Right renal cortex interstitium (tissue), 3 donors: ENCODE results near the gene SNX14. TPM values are rescaled to one million over a fixed set of nuclear protein-coding genes. Genes with fewer than 3 reads are reported as not detected.
"Not testable (repeated sequence)": the region's sequence is repeated elsewhere in the genome, so short reads cannot be mapped to it uniquely, and the experiment has no call there.

Source experiments
- DNase-seq, 3 donors: peaks; one replicate each; pipeline ENCODE4 v3.0.0-alpha.2; 2013; ENCODE audit warnings: low read depth in 3 of 3, low spot score in 2 of 3
- polyA plus RNA-seq, 3 donors: library from polyadenylated mRNA; unstranded; fragments of 120-200 nt; gene quantifications; one replicate each; pipeline ENCODE4 v1.2.1, GENCODE V29; 2013; ENCODE audit not compliant: insufficient read length in 3 of 3

SNX14 gene
- polyA plus RNA-seq, 3 donors, result 135 to 137 (median 135) TPM

- DNase-seq, result not testable (repeated sequence)
Observed at GRCh38 chr6:85524281-85524680, 69.4 kb downstream of the SNX14 start.

DNA sequence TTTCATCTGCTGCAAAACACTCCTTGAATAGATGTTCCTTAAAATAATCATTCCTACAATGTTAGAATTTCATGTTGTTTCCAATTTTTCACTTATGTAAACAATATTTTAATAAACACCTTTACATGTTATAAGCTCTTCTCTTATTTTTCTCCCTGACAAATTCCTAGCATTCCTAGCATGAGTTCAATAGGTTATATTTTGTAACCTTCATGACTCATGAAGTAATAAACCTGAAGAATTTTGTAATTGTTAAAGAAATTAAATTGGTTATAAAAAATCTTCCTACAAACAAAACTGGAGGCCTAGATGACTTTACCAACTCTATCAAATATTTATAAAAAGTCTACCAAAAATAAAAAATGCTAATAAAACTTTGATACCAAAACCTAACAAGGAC is 77.5 kb downstream of the SNX14 start:
- no peak for DNase-seq

GRCh38 chr6:85506441-85507093 is 87.1 kb downstream of the SNX14 start:
- DNase-seq, result no peak

GRCh38 chr6:85498596-85499258 is 94.9 kb downstream of the SNX14 start:
- DNase-seq, result no peak

DNA sequence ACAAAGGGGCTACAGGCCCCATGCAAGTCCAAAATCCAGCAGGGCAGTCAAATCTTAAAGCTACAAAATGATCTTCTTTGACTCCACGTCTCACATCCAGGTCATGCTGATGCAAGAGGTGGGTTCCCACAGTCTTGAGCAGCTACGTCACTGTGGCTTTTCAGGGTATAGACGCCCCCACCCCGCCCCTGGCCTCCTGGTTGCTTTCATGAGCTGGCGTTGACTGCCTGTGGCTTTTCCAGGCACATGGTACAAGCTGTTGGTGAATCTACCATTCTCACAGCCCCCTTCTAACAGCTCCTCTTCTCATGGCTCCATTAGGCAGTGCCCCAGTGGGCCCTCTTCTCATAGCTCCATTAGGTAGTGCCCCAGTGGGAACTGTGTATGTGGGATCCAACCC is 96.8 kb downstream of the SNX14 start:
- DNase-seq, result no peak

- no peak for DNase-seq
Observed at GRCh38 chr6:85496009-85496579, 97.6 kb downstream of the SNX14 start.

- DNase-seq, result no peak
Observed at GRCh38 chr6:85494547-85495536, 98.8 kb downstream of the SNX14 start.

DNA sequence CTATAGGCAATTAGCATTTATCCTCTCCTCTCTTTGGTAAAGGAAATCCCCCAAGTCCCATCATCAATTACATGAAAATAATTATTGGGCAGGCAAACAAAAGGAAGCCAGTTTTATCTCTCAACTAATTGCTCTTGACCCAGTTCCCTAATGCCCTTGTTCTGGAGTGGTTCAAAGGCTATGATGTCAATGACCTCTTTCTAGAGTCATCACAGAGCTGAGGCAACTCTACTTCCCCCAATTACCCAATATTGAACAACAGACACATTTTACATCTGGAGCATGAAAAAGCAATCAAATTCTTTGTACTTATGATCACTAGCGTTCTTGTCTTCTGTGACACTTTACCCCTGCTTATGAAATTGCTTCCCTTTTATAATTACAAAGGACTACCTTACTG is 100.3 kb downstream of the SNX14 start:
- no peak for DNase-seq

- no peak for DNase-seq
Observed at GRCh38 chr6:85490516-85491248, 103.0 kb downstream of the SNX14 start.

DNA sequence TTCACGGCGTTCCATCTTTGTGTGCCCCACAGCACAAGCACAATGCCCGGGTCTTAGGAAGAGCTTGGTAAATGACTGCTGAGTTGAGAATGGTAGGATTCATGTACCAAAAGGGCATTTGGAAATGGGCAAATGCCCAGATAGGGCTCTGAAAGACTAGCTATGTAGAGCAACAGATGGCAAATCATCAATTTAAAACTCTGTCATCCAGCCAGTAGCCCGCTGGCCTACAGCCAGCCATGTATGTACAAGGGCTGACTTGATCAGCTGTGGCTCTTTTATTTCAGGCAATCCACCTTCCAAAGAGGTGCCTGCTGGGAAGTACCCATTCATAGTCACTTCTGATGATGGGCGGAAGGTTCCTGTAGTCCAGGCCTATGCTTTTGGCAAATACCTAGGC is 108.7 kb downstream of the SNX14 start:
- no peak for DNase-seq

- DNase-seq, result no peak
Observed at GRCh38 chr6:85483846-85484245, 109.8 kb downstream of the SNX14 start.

GRCh38 chr6:85482905-85483700 is 110.6 kb downstream of the SNX14 start:
- peak; percentile 20 to 41 (median 34) for DNase-seq

DNA sequence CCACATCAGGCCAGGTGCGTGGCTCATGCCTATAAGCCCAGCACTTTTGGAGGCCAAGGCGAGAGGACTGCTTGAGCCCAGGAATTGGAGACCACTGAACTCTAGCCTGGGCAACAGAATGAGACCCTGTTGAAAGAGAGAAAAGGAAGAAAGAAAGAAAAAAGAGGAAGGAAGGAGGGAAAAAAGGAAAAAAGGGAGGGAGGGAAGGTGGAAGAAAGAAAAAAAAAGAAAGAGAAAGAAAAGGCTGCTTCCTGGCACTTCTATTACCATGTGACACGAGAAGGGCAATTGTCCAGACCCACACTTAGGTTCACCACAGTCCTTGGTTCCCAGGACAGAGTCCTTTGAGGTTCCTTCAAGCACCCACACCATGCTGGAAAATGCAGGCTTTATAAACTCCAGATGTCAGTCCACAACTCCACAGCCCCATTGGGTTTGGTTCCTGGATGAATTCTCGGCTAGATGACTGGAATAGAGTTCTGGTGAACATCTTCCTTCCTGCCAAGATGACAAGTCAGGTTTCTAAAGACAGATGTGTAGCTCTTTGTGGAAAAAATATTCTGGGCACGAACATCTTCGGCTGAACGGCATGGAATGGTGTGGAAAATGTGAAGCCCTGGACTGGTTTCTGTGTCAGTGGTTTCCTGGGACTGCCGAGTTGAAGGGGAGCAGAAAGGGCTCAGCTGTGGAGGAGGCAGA is 111.3 kb downstream of the SNX14 start:
- DNase-seq, result no peak

GRCh38 chr6:85479208-85479607 is 114.5 kb downstream of the SNX14 start:
- DNase-seq, result no peak

DNA sequence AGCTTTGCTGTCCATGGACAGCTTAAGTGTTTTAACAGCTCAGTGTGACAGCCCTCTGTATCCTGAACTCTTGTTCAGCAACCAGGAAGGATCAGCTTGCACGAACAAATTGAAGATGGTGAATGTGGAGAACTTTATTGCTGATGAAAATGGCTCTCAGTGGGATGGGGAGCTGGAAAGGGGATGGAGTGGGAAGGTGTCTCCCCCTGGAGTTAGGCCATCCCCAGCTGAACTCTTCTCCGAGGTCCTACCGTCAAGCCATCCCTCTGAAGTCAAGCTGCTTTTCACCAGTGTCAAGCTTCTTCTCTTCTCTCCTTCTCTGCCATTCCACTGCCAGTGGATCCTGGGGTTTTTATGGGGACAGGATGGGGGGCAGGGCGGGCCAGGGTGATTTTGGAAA is 117.1 kb downstream of the SNX14 start:
- DNase-seq, result no peak

- DNase-seq, result no peak
Observed at GRCh38 chr6:85473748-85474147, 119.9 kb downstream of the SNX14 start.

DNA sequence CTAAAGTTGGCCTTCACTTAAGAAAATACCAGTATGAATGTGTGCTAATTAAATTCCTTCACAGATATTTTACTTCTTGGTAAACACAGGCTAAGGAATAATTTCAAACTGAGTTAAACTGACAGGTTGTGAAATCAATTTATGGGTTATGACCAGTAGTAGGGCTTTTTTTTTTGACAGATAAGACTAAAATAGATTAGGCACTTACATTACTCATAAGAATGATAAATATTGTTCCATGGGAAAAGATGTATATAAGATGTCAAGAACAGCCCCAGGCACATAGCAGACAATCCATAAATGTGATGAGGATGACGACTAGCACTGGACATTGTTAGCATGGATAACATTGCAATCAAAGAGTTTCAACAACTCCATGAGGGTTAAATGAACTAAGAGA is 120.9 kb downstream of the SNX14 start:
- DNase-seq, result no peak

- DNase-seq, result no peak
Observed at GRCh38 chr6:85470023-85470410, 123.6 kb downstream of the SNX14 start.
